SK-N-SH (cell line): Measurements from ENCODE around the gene VWA5B2. TPM values are rescaled to one million over a fixed set of nuclear protein-coding genes. Genes with fewer than 3 reads are reported as not detected.

Experiments
- CTCF ChIA-PET: fragments of 300-600, 350-600 bp; formaldehyde crosslinking; extraction: SDS; loops from one replicate; lab custom pipeline; 2021; lab: Yijun Ruan, JAX
- POLR2A ChIA-PET: fragments of 350-600 bp; sonication (Branson Sonifier 250); formaldehyde crosslinking; extraction: SDS; loops from one replicate; lab custom pipeline; 2020; ENCODE audit warnings: antibody characterized with exemption, inconsistent platforms; lab: Yijun Ruan, JAX
- DNase-seq: peaks from one replicate; pipeline ENCODE4 v3.0.0; 2012
- H2AFZ ChIP-seq: fragments of 200-600 bp; sonication (generic); 2 replicates; pipeline ENCODE4 v1.8.1; 2016; ENCODE audit warnings: antibody characterized with exemption, mild to moderate bottlenecking, low read depth
- H3F3A ChIP-seq: fragments of 200-600 bp; sonication (generic); replicated peaks from 2 replicates; pipeline ENCODE3; 2016; ENCODE audit warnings: antibody characterized with exemption, mild to moderate bottlenecking; ENCODE audit not compliant: insufficient read depth
- H3K27ac ChIP-seq, 2 experiments: fragments of 200-500 bp in 1 of 2; fragments of 200-600 bp in 1 of 2; sonication (Bioruptor generic) in 1 of 2; sonication (generic), shearing (Covaris generic) in 1 of 2; 2 replicates each; pipeline versions ENCODE4 v1.5.1 to v1.6.1; 2014 to 2016; ENCODE audit warnings: low read depth in 2 of 2, inconsistent platforms in 1 of 2, low read length in 1 of 2, mild to moderate bottlenecking in 1 of 2, mixed read lengths in 1 of 2
- H3K27me3 ChIP-seq: fragments of 200-600 bp; sonication (generic), shearing (Covaris generic); 2 replicates; pipeline ENCODE4 v1.6.1; 2016; ENCODE audit warnings: mixed run types; ENCODE audit not compliant: insufficient read depth
- H3K36me3 ChIP-seq, 2 experiments: fragments of 200-500 bp in 1 of 2; fragments of 200-600 bp in 1 of 2; sonication (Bioruptor generic) in 1 of 2; sonication (generic) in 1 of 2; replicated peaks in 1 of 2; 2 replicates each; pipeline versions ENCODE3 to v1.5.1; 2014 to 2016; ENCODE audit warnings: low read length in 1 of 2, mild to moderate bottlenecking in 1 of 2; ENCODE audit not compliant: insufficient read depth in 2 of 2, control insufficient read depth in 1 of 2
- H3K4me1 ChIP-seq, 2 experiments: fragments of 200-500 bp in 1 of 2; fragments of 200-600 bp in 1 of 2; sonication (Bioruptor generic) in 1 of 2; sonication (generic), shearing (Covaris generic) in 1 of 2; 2 replicates each; pipeline versions ENCODE4 v1.5.1 to v1.6.1; 2014 to 2016; ENCODE audit warnings: low read depth in 1 of 2, low read length in 1 of 2, mixed run types in 1 of 2; ENCODE audit not compliant: insufficient read depth in 2 of 2, control insufficient read depth in 1 of 2
- H3K4me2 ChIP-seq: fragments of 200-600 bp; sonication (generic), shearing (Covaris generic); 2 replicates; pipeline ENCODE4 v1.6.1; 2017; ENCODE audit warnings: mixed run types
- H3K4me3 ChIP-seq, 2 experiments: fragments of 200-500 bp in 1 of 2; fragments of 200-600 bp in 1 of 2; sonication (Bioruptor generic) in 1 of 2; sonication (generic), shearing (Covaris generic) in 1 of 2; 2 replicates each; pipeline versions ENCODE4 v1.5.1 to v1.8.1; 2014 to 2016; ENCODE audit warnings: low read depth in 2 of 2, inconsistent platforms in 1 of 2, low read length in 1 of 2, mild to moderate bottlenecking in 1 of 2, mixed read lengths in 1 of 2, moderate library complexity in 1 of 2
- H3K79me2 ChIP-seq: fragments of 200-600 bp; sonication (generic); 2 replicates; pipeline ENCODE4 v1.8.1; 2017; ENCODE audit warnings: mild to moderate bottlenecking; ENCODE audit not compliant: insufficient read depth
- H3K9ac ChIP-seq: fragments of 200-600 bp; sonication (generic); 2 replicates; pipeline ENCODE4 v1.6.1; 2017; ENCODE audit warnings: mixed run types
- H3K9me2 ChIP-seq: fragments of 200-600 bp; sonication (generic); 2 replicates; pipeline ENCODE4 v1.6.1; 2017; ENCODE audit warnings: mixed run types
- H3K9me3 ChIP-seq: fragments of 200-600 bp; sonication (generic); 2 replicates; pipeline ENCODE4 v1.6.1; 2017; ENCODE audit warnings: mixed run types, mild to moderate bottlenecking, moderate library complexity
- H4K20me1 ChIP-seq: fragments of 200-600 bp; sonication (generic); 2 replicates; pipeline ENCODE4 v1.6.1; 2017; ENCODE audit warnings: mild to moderate bottlenecking, mixed run types; ENCODE audit not compliant: insufficient read depth
- CHD2 ChIP-seq: fragments of 150-350 bp; IDR thresholded peaks from 2 replicates; pipeline ENCODE4 v1.6.1; 2018; ENCODE audit warnings: low read length; ENCODE audit not compliant: partially characterized antibody
- CTCF ChIP-seq: fragments of 200-600 bp; sonication (generic); IDR thresholded peaks from 2 replicates; pipeline ENCODE4 v1.6.1; 2017; ENCODE audit warnings: antibody characterized with exemption, mild to moderate bottlenecking, moderate library complexity
- ELF1 ChIP-seq: IDR thresholded peaks from 2 replicates; pipeline ENCODE4 v1.4.0; 2012
- EP300 ChIP-seq, 2 experiments: IDR thresholded peaks; 2 replicates each; pipeline versions ENCODE4 v1.4.0 to v1.6.1; 2012; ENCODE audit warnings: borderline replicate concordance in 1 of 2, low read depth in 1 of 2, low read length in 1 of 2
- EZH2phosphoT487 ChIP-seq: fragments of 200-600 bp; sonication (generic); IDR thresholded peaks from 2 replicates; pipeline ENCODE4 v1.6.1; 2017; ENCODE audit warnings: low read depth, mixed run types, mild to moderate bottlenecking, antibody characterized with exemption, moderate library complexity, borderline replicate concordance
- FOSL2 ChIP-seq: IDR thresholded peaks from 2 replicates; pipeline ENCODE4 v1.4.0; 2012; ENCODE audit warnings: low read depth, mild to moderate bottlenecking, moderate library complexity, borderline replicate concordance
- FOXM1 ChIP-seq: IDR thresholded peaks from 2 replicates; pipeline ENCODE4 v1.4.0; 2012; ENCODE audit warnings: low read depth, mild to moderate bottlenecking
- IRF3 ChIP-seq: fragments of 150-350 bp; IDR thresholded peaks from 2 replicates; pipeline ENCODE4 v1.6.1; 2016; ENCODE audit warnings: mild to moderate bottlenecking, low read depth, low read length
- JUND ChIP-seq: IDR thresholded peaks from 2 replicates; pipeline ENCODE4 v1.4.0; 2012
- MEF2A ChIP-seq: IDR thresholded peaks from 2 replicates; pipeline ENCODE4 v1.4.0; 2012; ENCODE audit warnings: low read depth, borderline replicate concordance
- MXI1 ChIP-seq: IDR thresholded peaks from 2 replicates; pipeline ENCODE4 v1.6.1; 2012; ENCODE audit warnings: mild to moderate bottlenecking, low read depth, low read length, improper control_type of control experiment
- NFIC ChIP-seq: IDR thresholded peaks from 2 replicates; pipeline ENCODE4 v1.4.0; 2012; ENCODE audit warnings: borderline replicate concordance
- RFX5 ChIP-seq: IDR thresholded peaks from 2 replicates; pipeline ENCODE4 v1.6.1; 2012; ENCODE audit warnings: mild to moderate bottlenecking, improper control_type of control experiment, low read length
- SIN3A ChIP-seq: IDR thresholded peaks from 2 replicates; pipeline ENCODE4 v1.6.1; 2012; ENCODE audit warnings: low read depth, mild to moderate bottlenecking, low read length, moderate library complexity, borderline replicate concordance
- SMC3 ChIP-seq: IDR thresholded peaks from 2 replicates; pipeline ENCODE4 v1.6.1; 2012; ENCODE audit warnings: low read depth, low read length, improper control_type of control experiment
- TCF12 ChIP-seq: IDR thresholded peaks from 2 replicates; pipeline ENCODE4 v1.4.0; 2012
- TEAD4 ChIP-seq: IDR thresholded peaks from 2 replicates; pipeline ENCODE4 v1.4.0; 2012; ENCODE audit warnings: mild to moderate bottlenecking, borderline replicate concordance; ENCODE audit not compliant: insufficient read depth
- WGBS: methylation state at CpG from one replicate; pipeline ENCODE4 v1.1.6; 2017; ENCODE audit warnings: low lambda C conversion rate; 5-methylcytosine and 5-hydroxymethylcytosine counted together
- polyA plus RNA-seq, 3 experiments: library from polyadenylated mRNA; depleted of rRNA; stranded (reverse); fragments of >200 nt; gene quantifications; 2 replicates each; pipeline ENCODE4 v1.2.3, GENCODE V29; 2012
- TF ChIP-seq, protein P1 (sequence below): IDR thresholded peaks from 2 replicates; pipeline ENCODE4; 2012
- TF ChIP-seq, protein P2 (sequence below): IDR thresholded peaks from 2 replicates; pipeline ENCODE4 v1.6.1; 2012; ENCODE audit warnings: mild to moderate bottlenecking, low read depth, low read length, moderate library complexity

Gene VWA5B2
- polyA plus RNA-seq, 1 of the 3 experiments (the other 2 are of a cell fraction) = 0.08 TPM

- Histone ChIP-seq H2AFZ (no peak overlapping the region), H3F3A (peaks cover 36% of the 10 kb centered on the region), H3K4me1 (peaks cover 13 to 20% of the 10 kb centered on the region in 2 experiments), H3K9ac (no peak overlapping the region), H4K20me1 (peaks cover 18% of the 10 kb centered on the region), H3K27me3 (no peaks in the 10 kb centered on the region), H3K4me2 (no peak overlapping the region), H3K9me2 (no peaks in the 10 kb centered on the region), H3K36me3 (peaks cover 51 to 62% of the 10 kb centered on the region in 2 experiments), H3K4me3 (no peak overlapping the region), H3K9me3 (no peaks in the 10 kb centered on the region), H3K27ac (no peak overlapping the region), H3K79me2 (peaks cover 47% of the 10 kb centered on the region)
- DNase-seq = no peak
- ChIA-PET POLR2A (interaction anchor here (0.8 kb wide), 1 partner anchor 44 kb away, joined by 3 read pairs; no protein-coding TSS in a partner anchor), CTCF (interaction anchor here (0.6 to 3.2 kb wide), 3 partner anchors 9 to 77 kb away, joined by 3 to 13 read pairs (median 6); partner anchors contain the start of genes AP2M1, CAMK2N2 and EEF1AKMT4)
- TF ChIP-seq FOXM1 = no peak
- TF ChIP-seq FOSL2 = no peak
- TF ChIP-seq MXI1 = no peak
- no peak for TF ChIP-seq TEAD4
- TF ChIP-seq JUND = no peak
- TF ChIP-seq RFX5 = no peak
- 93% methylated on average over 5 of the region's 5 CpGs for WGBS
These were observed 45.7 kb upstream of the VWA5B2 start for GRCh38 chr3:184183679-184184078.

DNA sequence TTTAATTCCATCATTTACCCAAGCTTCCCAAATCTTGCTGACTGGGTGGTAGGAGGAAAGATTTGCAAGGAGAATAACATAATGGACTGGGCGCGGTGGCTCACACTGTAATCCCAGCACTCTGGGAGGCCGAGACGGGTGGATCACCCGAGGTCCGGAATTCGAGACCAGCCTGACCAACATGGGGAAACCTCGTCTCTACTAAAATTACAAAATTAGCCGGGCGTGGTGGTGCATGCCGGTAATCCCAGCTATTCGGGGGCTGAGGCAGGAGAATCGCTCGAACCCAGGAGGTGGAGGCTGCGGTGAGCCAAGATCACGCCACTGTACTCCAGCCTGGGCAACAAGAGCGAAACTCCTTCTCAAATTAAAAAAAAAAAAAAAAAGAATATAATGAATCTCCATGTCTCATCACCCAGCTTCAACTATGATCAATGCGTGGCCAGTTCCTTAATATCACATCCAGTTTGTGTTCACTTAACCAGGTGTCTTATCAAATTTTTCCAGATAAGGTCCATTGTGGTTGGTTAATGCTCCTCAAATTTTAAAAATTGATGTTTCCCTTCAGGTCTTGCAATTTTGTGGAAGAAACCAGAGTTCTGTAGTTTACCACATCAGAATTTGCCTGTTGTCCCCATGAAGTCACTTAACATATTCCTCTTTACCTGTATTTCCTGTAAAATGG lies 44.7 kb upstream of the VWA5B2 start:
- WGBS = 94% methylated on average over 17 of the region's 18 CpGs
- Histone ChIP-seq H3K4me3 (no peak overlapping the region), H3K27me3 (no peaks in the 10 kb centered on the region), H3K9me3 (no peaks in the 10 kb centered on the region), H3K9me2 (no peaks in the 10 kb centered on the region), H3K36me3 (peaks cover 43 to 63% of the 10 kb centered on the region in 2 experiments), H3F3A (peaks cover 36% of the 10 kb centered on the region), H2AFZ (no peak overlapping the region), H4K20me1 (peaks cover 20% of the 10 kb centered on the region; the same call in 1 of the 2 replicates), H3K79me2 (peaks cover 46% of the 10 kb centered on the region), H3K4me2 (no peak overlapping the region), H3K9ac (no peak overlapping the region; the same call in 1 of the 2 replicates), H3K27ac (peak overlapping the region; percentile 84 to 96), H3K4me1 (peaks cover 12 to 20% of the 10 kb centered on the region in 2 experiments)
- ChIA-PET POLR2A (interaction anchor here (1.1 kb wide), 1 partner anchor 62 kb away, joined by 4 read pairs; no protein-coding TSS in a partner anchor), CTCF (interaction anchor here (1.1 to 3.2 kb wide), 4 partner anchors 8 to 71 kb away, joined by 3 to 13 read pairs (median 6); partner anchors contain the start of genes AP2M1 and EEF1AKMT4)
- DNase-seq = no peak
- TF ChIP-seq CHD2 (no peak), FOSL2 (no peak), SIN3A (no peak), NFIC (no peak), ELF1 (no peak), CTCF (no peak), SMC3 (no peak), EP300 (IDR thresholded peaks at IDR 0.05; ENCODE audit: borderline replicate concordance in 1 of 2, low read depth in 1 of 2, low read length in 1 of 2) (no peak), IRF3 (no peak), TCF12 (no peak), EZH2phosphoT487 (no peak), JUND (no peak), MEF2A (no peak)
- TF ChIP-seq, protein P1, sequence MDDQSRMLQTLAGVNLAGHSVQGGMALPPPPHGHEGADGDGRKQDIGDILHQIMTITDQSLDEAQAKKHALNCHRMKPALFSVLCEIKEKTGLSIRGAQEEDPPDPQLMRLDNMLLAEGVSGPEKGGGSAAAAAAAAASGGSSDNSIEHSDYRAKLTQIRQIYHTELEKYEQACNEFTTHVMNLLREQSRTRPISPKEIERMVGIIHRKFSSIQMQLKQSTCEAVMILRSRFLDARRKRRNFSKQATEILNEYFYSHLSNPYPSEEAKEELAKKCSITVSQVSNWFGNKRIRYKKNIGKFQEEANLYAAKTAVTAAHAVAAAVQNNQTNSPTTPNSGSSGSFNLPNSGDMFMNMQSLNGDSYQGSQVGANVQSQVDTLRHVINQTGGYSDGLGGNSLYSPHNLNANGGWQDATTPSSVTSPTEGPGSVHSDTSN = no peak
- TF ChIP-seq, protein P2, sequence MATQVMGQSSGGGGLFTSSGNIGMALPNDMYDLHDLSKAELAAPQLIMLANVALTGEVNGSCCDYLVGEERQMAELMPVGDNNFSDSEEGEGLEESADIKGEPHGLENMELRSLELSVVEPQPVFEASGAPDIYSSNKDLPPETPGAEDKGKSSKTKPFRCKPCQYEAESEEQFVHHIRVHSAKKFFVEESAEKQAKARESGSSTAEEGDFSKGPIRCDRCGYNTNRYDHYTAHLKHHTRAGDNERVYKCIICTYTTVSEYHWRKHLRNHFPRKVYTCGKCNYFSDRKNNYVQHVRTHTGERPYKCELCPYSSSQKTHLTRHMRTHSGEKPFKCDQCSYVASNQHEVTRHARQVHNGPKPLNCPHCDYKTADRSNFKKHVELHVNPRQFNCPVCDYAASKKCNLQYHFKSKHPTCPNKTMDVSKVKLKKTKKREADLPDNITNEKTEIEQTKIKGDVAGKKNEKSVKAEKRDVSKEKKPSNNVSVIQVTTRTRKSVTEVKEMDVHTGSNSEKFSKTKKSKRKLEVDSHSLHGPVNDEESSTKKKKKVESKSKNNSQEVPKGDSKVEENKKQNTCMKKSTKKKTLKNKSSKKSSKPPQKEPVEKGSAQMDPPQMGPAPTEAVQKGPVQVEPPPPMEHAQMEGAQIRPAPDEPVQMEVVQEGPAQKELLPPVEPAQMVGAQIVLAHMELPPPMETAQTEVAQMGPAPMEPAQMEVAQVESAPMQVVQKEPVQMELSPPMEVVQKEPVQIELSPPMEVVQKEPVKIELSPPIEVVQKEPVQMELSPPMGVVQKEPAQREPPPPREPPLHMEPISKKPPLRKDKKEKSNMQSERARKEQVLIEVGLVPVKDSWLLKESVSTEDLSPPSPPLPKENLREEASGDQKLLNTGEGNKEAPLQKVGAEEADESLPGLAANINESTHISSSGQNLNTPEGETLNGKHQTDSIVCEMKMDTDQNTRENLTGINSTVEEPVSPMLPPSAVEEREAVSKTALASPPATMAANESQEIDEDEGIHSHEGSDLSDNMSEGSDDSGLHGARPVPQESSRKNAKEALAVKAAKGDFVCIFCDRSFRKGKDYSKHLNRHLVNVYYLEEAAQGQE = no peak
